ENCODE measurements around the gene POC5.

The POC5 gene

DNA sequence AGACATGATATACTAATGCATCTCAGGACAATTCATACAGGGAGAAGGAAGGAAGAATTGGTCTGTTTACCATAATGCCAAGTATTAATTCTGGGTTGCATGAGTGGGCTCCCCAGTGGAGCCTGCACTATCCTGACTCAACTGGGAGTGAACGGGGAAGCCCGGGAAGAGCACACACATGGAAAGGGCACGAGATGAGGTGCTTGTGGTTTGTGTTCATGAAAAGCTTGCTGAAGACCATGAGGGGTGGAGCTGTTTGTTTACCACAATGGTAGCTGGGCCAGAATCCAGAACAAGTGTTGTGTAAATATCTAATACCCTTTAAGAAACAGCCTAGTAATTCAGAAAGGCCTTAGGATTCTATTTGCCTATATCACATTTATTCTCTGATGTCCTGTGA, 44.6 kb downstream of the POC5 start:
- Histone ChIP-seq H3K27me3 (ENCODE audit: insufficient read depth, poor library complexity, severe bottlenecking) (no peaks in the 10 kb centered on the region), H3K27ac (replicated peaks) (no peak overlapping the region), H3K4me3 (replicated peaks; ENCODE audit: insufficient read depth, low read length) (no peak overlapping the region)
- TF ChIP-seq SPI1 (IDR thresholded peaks at IDR 0.05; ENCODE audit: borderline replicate concordance, low read depth): no peak
- TF ChIP-seq POLR2AphosphoS5 (IDR thresholded peaks at IDR 0.05; ENCODE audit: low read depth): no peak
- no peak for TF ChIP-seq GABPA (IDR thresholded peaks at IDR 0.05; ENCODE audit: low read depth)
- TF ChIP-seq, protein P1, sequence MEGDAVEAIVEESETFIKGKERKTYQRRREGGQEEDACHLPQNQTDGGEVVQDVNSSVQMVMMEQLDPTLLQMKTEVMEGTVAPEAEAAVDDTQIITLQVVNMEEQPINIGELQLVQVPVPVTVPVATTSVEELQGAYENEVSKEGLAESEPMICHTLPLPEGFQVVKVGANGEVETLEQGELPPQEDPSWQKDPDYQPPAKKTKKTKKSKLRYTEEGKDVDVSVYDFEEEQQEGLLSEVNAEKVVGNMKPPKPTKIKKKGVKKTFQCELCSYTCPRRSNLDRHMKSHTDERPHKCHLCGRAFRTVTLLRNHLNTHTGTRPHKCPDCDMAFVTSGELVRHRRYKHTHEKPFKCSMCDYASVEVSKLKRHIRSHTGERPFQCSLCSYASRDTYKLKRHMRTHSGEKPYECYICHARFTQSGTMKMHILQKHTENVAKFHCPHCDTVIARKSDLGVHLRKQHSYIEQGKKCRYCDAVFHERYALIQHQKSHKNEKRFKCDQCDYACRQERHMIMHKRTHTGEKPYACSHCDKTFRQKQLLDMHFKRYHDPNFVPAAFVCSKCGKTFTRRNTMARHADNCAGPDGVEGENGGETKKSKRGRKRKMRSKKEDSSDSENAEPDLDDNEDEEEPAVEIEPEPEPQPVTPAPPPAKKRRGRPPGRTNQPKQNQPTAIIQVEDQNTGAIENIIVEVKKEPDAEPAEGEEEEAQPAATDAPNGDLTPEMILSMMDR (IDR thresholded peaks at IDR 0.05; ENCODE audit: insufficient read depth, low read length): no peak
- TF ChIP-seq, protein P2, sequence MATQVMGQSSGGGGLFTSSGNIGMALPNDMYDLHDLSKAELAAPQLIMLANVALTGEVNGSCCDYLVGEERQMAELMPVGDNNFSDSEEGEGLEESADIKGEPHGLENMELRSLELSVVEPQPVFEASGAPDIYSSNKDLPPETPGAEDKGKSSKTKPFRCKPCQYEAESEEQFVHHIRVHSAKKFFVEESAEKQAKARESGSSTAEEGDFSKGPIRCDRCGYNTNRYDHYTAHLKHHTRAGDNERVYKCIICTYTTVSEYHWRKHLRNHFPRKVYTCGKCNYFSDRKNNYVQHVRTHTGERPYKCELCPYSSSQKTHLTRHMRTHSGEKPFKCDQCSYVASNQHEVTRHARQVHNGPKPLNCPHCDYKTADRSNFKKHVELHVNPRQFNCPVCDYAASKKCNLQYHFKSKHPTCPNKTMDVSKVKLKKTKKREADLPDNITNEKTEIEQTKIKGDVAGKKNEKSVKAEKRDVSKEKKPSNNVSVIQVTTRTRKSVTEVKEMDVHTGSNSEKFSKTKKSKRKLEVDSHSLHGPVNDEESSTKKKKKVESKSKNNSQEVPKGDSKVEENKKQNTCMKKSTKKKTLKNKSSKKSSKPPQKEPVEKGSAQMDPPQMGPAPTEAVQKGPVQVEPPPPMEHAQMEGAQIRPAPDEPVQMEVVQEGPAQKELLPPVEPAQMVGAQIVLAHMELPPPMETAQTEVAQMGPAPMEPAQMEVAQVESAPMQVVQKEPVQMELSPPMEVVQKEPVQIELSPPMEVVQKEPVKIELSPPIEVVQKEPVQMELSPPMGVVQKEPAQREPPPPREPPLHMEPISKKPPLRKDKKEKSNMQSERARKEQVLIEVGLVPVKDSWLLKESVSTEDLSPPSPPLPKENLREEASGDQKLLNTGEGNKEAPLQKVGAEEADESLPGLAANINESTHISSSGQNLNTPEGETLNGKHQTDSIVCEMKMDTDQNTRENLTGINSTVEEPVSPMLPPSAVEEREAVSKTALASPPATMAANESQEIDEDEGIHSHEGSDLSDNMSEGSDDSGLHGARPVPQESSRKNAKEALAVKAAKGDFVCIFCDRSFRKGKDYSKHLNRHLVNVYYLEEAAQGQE (IDR thresholded peaks at IDR 0.05; ENCODE audit: insufficient replicate concordance, low read depth): no peak
- DNase-seq (ENCODE audit: low read depth in 1 of 2, low spot score in 1 of 2): no peak

DNA sequence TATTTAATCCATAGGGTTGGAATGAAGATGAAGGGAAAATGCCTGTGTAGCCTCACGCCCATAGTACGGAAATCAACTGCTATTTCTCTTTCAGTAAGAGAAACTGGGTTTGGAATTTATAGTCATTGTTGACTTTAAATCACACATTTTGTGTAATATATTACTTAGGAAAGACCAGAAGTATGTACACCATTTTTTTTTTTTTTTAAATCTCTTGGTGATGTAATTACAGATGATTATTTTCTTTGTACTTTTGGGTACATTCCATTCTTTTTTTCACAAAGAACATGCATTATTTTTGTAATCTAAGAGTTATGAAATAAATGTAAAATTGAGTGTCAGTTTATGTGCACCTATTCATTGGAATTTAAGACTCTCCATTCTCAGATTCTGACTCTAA, 45.7 kb downstream of the POC5 start:
- DNase-seq (ENCODE audit: low read depth in 1 of 2, low spot score in 1 of 2): no peak
- Histone ChIP-seq H3K27me3 (ENCODE audit: insufficient read depth, poor library complexity, severe bottlenecking) (no peaks in the 10 kb centered on the region), H3K4me3 (replicated peaks; ENCODE audit: insufficient read depth, low read length) (no peak overlapping the region), H3K27ac (replicated peaks) (no peak overlapping the region)
- no peak for TF ChIP-seq SPI1 (IDR thresholded peaks at IDR 0.05; ENCODE audit: borderline replicate concordance, low read depth)
- TF ChIP-seq POLR2AphosphoS5 (IDR thresholded peaks at IDR 0.05; ENCODE audit: low read depth): no peak
- TF ChIP-seq, protein P2 (IDR thresholded peaks at IDR 0.05; ENCODE audit: insufficient replicate concordance, low read depth): no peak
- TF ChIP-seq, protein P1 (IDR thresholded peaks at IDR 0.05; ENCODE audit: insufficient read depth, low read length): no peak
- TF ChIP-seq GABPA (IDR thresholded peaks at IDR 0.05; ENCODE audit: low read depth): no peak

DNA sequence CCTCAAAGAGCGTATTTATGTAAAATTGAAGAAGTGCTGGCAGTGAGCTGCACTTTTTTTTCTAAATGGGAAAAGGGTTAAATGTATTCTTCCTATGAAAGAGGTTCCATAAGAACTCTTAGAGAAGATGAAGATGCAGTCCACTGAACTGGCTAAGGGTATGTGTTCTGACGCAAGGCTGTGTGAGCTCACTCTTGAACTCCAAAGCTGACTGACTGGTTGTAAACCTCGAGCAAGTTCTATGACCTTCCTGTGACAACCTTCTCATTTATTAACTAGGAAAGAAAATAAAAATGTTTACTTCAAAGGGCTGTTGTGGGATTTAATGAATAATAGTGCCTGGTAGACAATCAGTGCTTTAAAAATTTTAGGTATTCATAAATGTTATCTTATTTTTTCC, 46.7 kb downstream of the POC5 start:
- DNase-seq (ENCODE audit: low read depth in 1 of 2, low spot score in 1 of 2): no peak
- no peaks in the 10 kb centered on the region for H3K27me3 ChIP-seq (ENCODE audit: insufficient read depth, poor library complexity, severe bottlenecking)
- no peak overlapping the region for H3K4me3 ChIP-seq (replicated peaks; ENCODE audit: insufficient read depth, low read length)
- no peak overlapping the region for H3K27ac ChIP-seq (replicated peaks)
- TF ChIP-seq, protein P1 (IDR thresholded peaks at IDR 0.05; ENCODE audit: insufficient read depth, low read length): no peak
- no peak for TF ChIP-seq SPI1 (IDR thresholded peaks at IDR 0.05; ENCODE audit: borderline replicate concordance, low read depth)
- no peak for TF ChIP-seq GABPA (IDR thresholded peaks at IDR 0.05; ENCODE audit: low read depth)
